ENCODE results near the gene ST6GALNAC4.

GRCh38 chr9:127905788-127906191 is 11.1 kb downstream of the ST6GALNAC4 start:
- TF ChIP-seq EZH2 (IDR thresholded peaks at IDR 0.05; ENCODE audit: low read depth): no peak
- no peak for TF ChIP-seq CTCF (conservative IDR thresholded peaks at IDR 0.05)

All from PC-9 (cell line).